Loucy (cell line): ENCODE data around the gene FOXN4.

Experiments
- H2AFZ ChIP-seq: fragments of 200-600 bp; sonication (generic); 2 replicates; pipeline ENCODE4 v1.6.0; 2016; ENCODE audit warnings: antibody characterized with exemption, mild to moderate bottlenecking, low read length, moderate library complexity
- H3F3A ChIP-seq: fragments of 200-600 bp; 2 replicates; pipeline ENCODE4 v1.6.0; 2016; ENCODE audit warnings: antibody characterized with exemption, low read depth, mild to moderate bottlenecking
- H3K27me3 ChIP-seq: fragments of 200-600 bp; sonication (generic); 2 replicates; pipeline ENCODE4 v1.6.1; 2014; ENCODE audit warnings: low read length, mild to moderate bottlenecking; ENCODE audit not compliant: insufficient read depth, poor library complexity, severe bottlenecking
- H3K36me3 ChIP-seq: fragments of 200-600 bp; sonication (generic); 2 replicates; pipeline ENCODE4 v1.6.1; 2016; ENCODE audit warnings: low read length; ENCODE audit not compliant: insufficient read depth
- H3K4me1 ChIP-seq: fragments of 200-600 bp; sonication (generic); 2 replicates; pipeline ENCODE4 v1.5.1; 2014; ENCODE audit warnings: low read length, mild to moderate bottlenecking; ENCODE audit not compliant: insufficient read depth, poor library complexity, severe bottlenecking
- H3K4me2 ChIP-seq: fragments of 200-600 bp; sonication (generic); 2 replicates; pipeline ENCODE4 v1.6.0; 2014; ENCODE audit warnings: antibody characterized with exemption, low read length, low read depth, mild to moderate bottlenecking; ENCODE audit not compliant: poor library complexity, severe bottlenecking
- H3K4me3 ChIP-seq: fragments of 200-600 bp; sonication (generic); 2 replicates; pipeline ENCODE4 v1.5.1; 2014; ENCODE audit warnings: low read length, mild to moderate bottlenecking, mixed read lengths; ENCODE audit not compliant: poor library complexity, severe bottlenecking
- H3K79me2 ChIP-seq: fragments of 200-600 bp; sonication (generic); 2 replicates; pipeline ENCODE4 v1.6.1; 2014; ENCODE audit warnings: low read length; ENCODE audit not compliant: insufficient read depth
- H3K9ac ChIP-seq: fragments of 200-600 bp; sonication (generic); 2 replicates; pipeline ENCODE4 v1.6.0; 2014; ENCODE audit warnings: mild to moderate bottlenecking, low read depth, low read length, moderate library complexity; ENCODE audit not compliant: poor library complexity, severe bottlenecking
- H3K9me2 ChIP-seq: fragments of 200-600 bp; sonication (generic); replicated peaks from 2 replicates; pipeline ENCODE4 v1.6.1; 2016; ENCODE audit warnings: low read depth, low read length, mixed read lengths
- H3K9me3 ChIP-seq: fragments of 200-600 bp; sonication (generic); 2 replicates; pipeline ENCODE4 v1.6.1; 2014; ENCODE audit warnings: mild to moderate bottlenecking, antibody characterized with exemption, low read length, low read depth; ENCODE audit not compliant: insufficient read depth
- H4K20me1 ChIP-seq: fragments of 200-600 bp; sonication (generic); 2 replicates; pipeline ENCODE4 v1.6.0; 2014; ENCODE audit warnings: antibody characterized with exemption, low read length, mild to moderate bottlenecking; ENCODE audit not compliant: insufficient read depth, poor library complexity, severe bottlenecking
- EZH2phosphoT487 ChIP-seq: fragments of 200-600 bp; IDR thresholded peaks from 2 replicates; pipeline ENCODE4 v1.6.1; 2018; ENCODE audit warnings: antibody characterized with exemption, mild to moderate bottlenecking, moderate library complexity, borderline replicate concordance
- TF ChIP-seq, protein P1 (sequence below): fragments of 200-600 bp; sonication (generic); conservative IDR thresholded peaks from 2 replicates; pipeline ENCODE4 v1.5.1; 2014; ENCODE audit warnings: mild to moderate bottlenecking, antibody characterized with exemption, low read length

Gene FOXN4

DNA sequence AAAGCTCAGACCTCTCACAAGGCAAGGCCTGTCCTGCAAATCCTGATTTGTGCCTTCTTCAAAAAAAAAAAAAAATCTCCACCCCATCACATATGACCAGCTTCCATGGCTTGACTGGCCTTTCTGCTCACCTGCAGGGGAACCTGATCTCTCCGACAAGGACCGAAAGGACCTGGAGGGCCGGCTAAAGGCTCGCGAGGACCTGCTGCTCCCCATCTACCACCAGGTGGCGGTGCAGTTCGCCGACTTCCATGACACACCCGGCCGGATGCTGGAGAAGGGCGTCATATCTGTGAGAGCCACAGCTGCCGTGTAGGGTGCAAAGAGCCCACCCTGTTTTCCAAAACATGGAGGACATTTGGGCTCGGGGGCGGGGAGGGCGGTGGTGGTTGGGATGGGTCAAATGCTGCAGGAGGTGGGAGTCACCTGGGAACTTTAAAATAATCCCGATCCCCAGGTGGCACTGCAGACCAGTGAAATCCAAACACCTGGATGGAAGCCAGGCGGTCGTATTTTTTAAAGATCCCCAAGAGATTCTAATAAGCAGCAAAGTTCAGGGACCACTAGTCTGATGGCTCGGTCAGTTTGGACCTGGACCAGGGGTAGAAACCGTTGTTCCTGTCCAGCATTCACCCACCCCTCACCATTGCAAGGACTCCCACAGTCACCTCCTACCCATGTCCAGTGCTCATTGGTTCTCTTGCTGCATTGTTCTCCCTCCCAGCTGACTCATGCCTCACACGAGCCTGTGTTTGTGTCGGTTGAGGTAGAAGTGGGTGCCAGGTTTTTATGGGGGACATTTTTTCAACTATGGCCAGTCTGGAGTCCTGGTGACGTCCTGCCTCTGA is 44.8 kb downstream of the FOXN4 start:
- Histone ChIP-seq H3K79me2 (no peaks in the 10 kb centered on the region), H4K20me1 (no peaks in the 10 kb centered on the region), H3K27me3 (no peaks in the 10 kb centered on the region), H2AFZ (no peak overlapping the region), H3K36me3 (no peaks in the 10 kb centered on the region), H3K9ac (no peak overlapping the region), H3K9me3 (no peaks in the 10 kb centered on the region), H3K4me3 (no peak overlapping the region), H3K9me2 (no peaks in the 10 kb centered on the region), H3K4me1 (no peaks in the 10 kb centered on the region), H3K4me2 (no peak overlapping the region), H3F3A (no peaks in the 10 kb centered on the region)
- TF ChIP-seq, protein P1, sequence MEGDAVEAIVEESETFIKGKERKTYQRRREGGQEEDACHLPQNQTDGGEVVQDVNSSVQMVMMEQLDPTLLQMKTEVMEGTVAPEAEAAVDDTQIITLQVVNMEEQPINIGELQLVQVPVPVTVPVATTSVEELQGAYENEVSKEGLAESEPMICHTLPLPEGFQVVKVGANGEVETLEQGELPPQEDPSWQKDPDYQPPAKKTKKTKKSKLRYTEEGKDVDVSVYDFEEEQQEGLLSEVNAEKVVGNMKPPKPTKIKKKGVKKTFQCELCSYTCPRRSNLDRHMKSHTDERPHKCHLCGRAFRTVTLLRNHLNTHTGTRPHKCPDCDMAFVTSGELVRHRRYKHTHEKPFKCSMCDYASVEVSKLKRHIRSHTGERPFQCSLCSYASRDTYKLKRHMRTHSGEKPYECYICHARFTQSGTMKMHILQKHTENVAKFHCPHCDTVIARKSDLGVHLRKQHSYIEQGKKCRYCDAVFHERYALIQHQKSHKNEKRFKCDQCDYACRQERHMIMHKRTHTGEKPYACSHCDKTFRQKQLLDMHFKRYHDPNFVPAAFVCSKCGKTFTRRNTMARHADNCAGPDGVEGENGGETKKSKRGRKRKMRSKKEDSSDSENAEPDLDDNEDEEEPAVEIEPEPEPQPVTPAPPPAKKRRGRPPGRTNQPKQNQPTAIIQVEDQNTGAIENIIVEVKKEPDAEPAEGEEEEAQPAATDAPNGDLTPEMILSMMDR: peak; percentile 97
- no peak for TF ChIP-seq EZH2phosphoT487

DNA sequence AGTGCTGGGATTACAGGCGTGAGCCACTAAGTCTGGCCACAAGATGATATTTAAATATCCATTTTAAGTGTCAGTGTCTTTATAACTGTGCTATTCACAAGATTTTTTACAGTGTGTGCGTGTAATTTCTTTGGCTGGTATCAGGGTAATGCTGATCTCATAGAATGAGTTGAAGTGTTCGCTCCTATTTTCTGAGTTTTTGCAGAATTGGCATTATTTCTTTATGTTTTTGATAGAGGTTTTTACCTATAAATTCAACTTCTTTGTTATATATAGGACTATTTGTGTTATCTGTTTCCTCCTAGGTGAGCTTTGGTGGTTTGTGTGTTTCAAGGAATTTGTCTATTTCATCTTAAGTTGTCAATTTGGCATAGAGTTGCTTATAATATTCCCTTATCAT is 45.6 kb downstream of the FOXN4 start:
- Histone ChIP-seq H3K9ac (no peak overlapping the region), H4K20me1 (no peaks in the 10 kb centered on the region), H3K4me2 (no peak overlapping the region), H3K79me2 (no peaks in the 10 kb centered on the region), H3K27me3 (no peaks in the 10 kb centered on the region), H2AFZ (no peak overlapping the region), H3K36me3 (no peaks in the 10 kb centered on the region), H3F3A (no peaks in the 10 kb centered on the region), H3K4me3 (no peak overlapping the region), H3K9me3 (no peaks in the 10 kb centered on the region), H3K4me1 (no peaks in the 10 kb centered on the region), H3K9me2 (no peaks in the 10 kb centered on the region)
- no peak for TF ChIP-seq EZH2phosphoT487
- TF ChIP-seq, protein P1: no peak

DNA sequence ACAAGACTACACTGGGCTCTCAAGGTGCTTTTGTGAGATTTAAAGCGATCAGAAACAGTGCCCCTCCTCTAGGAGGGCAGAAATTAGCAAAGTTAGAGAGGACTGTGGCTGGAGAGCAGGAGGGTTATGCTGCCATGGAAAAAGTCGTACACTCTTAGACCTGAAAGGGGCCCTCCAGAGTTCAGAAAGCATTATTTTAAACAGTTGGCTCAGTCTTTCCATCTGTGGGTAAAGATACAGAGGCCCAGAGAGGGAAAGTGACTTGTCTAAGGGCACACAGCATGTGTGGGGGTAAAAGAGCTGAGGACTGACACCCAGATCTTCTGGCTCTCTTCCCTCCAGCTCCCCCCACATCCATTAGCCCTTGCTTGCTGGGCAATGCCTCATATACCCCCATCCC is 47.1 kb downstream of the FOXN4 start:
- Histone ChIP-seq H3F3A (no peaks in the 10 kb centered on the region), H3K4me1 (no peaks in the 10 kb centered on the region), H3K9me3 (no peaks in the 10 kb centered on the region), H3K79me2 (no peaks in the 10 kb centered on the region), H2AFZ (no peak overlapping the region), H3K4me3 (no peak overlapping the region), H3K9ac (no peak overlapping the region), H3K4me2 (no peak overlapping the region), H4K20me1 (no peaks in the 10 kb centered on the region), H3K27me3 (no peaks in the 10 kb centered on the region), H3K9me2 (no peaks in the 10 kb centered on the region), H3K36me3 (no peaks in the 10 kb centered on the region)
- TF ChIP-seq, protein P1: no peak
- no peak for TF ChIP-seq EZH2phosphoT487
